ENCODE data around the gene PELO.

The PELO gene

DNA sequence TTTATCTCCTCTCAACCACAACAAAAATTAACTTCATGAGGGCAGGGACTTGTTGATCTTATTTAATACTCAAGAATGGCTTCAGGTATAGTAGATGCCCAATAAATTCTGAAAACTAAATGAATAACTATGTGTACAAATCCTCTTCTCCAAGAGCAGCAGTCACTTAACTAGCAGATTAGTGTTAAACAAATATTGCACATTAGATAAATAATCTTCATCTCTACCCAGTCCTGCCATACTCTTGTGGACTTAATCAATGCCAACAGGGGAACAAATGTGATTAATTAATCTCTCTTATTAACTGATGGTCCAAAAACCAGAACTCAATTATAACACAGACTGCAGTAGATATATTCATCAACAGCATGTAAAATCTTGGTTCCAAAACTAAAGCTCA, 15.0 kb upstream of the PELO start:
- no peak for FAIRE-seq

DNA sequence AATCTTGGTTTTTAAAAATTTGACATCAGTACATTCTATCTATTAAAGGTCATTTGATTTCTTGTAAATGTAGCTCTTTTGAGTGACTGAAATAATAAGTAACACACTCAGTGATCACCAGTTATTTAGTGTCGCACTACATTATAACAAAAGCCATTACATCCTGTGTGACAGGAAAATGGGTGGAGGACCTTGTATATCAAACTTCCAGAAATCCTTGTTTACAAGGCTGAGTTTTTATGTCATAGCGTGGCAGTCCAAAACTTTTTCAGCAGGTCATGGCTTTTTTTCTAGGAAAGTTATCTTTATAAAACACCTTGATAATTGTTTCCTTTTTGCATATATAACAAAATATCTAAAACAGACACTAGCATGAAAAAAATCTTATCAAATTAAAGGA, 14.4 kb upstream of the PELO start:
- no peak for FAIRE-seq

DNA sequence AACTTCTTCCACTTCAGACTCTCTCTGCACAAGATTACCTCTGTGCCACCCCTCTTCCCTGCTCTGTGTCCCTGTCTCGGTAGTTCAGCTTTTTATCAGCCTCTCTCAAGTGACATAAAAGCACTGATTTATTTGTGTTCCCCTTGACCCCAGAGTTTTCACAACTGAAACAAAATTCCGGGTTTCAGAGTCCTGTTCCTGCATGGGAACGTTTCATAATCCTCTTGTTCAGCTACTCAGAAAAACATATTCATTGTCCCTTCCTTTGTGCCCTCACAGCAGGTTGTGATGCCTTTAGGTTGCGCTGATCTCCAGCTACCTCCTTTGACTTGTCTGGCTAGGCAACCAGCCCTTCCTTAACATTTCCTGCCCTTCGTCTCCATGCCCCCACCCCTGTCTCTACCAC, 13.7 kb upstream of the PELO start:
- FAIRE-seq = no peak

DNA sequence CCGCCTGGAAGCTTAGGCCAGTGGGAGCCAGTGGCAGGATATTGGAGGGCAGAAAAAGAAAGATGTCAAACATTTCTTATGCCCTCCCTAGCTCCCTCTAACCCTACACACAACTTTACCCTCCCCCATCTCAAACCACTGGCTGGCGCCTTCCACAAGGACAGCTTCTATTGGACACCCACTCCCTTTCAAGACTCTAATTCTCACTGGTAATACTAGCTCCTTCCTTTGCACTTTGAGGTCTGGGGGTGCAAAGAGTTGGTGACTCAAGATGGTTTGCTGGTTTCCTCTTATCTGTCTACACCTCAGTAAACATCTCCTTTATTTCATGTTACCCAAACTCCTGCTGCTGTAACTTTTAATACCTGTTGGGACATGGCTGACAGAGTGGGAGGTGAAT, 11.6 kb upstream of the PELO start:
- no peak for FAIRE-seq

DNA sequence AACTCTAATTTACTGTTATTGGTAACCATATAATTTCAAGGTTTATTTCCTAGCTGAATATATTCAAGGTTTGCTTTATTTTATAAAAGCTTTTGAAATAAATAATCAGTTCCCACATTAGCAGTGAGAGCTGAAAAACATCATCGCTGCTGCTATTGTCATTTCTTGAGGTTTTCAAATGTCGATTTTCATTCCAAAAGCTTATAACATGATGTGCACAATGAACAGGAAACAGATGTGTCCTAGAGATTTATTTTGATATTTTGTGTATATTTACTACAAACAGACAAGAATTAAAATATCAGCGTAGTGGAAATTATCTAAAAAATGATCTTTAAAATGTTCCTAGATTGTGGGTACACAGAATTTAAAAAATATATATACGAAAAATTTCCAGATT, 10.5 kb upstream of the PELO start:
- no peak for FAIRE-seq

DNA sequence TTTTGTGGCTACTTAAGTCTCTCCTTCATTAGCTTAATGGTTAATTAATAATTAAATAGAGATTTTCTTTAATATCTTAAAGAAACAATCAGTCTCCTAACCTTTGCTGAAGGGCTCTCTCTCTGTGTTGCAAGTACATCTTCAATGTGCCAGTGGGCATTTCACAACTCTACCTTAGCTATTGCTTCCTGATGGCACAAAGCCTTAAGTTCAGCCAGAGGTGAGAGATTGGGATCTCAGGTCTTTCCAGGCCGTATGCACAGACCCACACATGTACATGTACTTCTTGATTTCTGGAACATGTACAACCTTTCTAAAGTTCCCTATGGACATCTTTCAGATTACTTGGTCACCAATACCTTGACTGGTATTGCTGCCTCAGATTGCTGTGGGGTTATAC, 8.9 kb upstream of the PELO start:
- FAIRE-seq = no peak

DNA sequence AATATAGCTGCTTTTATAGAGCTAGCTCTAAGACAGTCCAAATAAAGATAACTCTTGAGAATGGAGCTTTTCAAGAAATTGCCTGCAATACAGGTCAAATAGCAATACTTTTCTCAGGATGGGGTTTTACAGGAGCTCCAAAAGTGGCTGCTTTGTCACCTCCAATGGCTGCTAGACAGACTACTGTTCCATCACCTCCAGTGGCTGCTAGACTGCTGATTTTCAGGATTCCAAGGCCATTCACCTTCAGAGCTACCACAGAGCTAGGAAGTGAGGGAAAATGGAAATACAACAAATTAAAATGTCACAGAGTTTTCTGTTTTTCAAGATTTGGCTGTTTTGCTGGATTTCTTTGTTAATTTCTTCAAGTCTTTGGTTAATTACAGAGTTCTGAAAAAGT, 8.5 kb upstream of the PELO start:
- FAIRE-seq = no peak

DNA sequence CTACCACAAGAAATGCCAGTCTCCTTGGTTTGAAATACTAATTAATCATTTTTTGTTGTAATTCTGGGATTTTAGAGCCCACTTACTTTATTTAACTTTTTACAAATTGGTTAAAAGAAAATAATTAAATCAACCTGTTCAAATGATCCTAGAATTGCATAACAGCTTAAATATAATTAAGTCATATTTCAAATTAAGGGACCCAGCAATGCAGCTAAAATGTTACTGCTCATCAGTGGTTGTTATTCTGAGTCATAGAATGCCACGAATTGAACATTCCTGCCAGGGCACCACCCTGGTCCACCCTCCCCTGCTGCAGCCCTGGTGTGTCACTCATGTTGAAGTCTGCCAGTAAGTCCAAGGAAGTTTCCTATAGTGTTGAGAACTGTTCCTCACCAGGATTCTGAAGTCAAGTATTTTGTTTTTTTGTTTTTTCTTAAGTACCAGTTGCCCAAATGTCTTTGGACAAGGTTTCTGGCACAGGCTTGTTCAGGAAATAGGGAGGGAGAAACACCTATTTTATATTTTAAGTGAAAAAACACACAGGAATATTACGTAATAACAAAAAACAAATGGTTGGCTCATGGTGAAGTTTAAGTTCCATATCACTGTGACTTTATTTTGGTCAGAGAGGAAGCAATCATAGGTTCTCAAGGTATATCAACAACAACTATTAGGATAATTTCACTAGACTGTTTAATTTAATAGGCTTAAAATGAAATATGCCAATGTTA, 4.3 kb upstream of the PELO start:
- no peak for FAIRE-seq

DNA sequence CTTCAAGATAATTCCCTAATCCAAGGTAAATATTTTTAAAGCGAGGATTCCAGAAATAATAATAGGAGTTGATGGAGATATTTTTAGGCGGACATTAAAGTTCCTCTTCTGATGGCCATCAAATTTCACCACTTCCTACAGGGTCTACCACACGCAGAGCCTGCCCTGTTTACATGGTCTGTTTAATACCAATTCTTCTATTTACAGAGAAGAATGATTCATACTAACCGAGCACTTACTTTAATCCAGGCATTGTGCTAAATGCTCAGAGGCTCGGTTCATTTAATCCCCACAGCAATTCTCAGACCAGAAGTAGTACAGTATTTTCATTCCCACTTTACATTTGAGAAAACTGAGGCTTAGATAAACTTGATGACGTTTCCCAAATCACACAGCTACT, 3.0 kb upstream of the PELO start:
- FAIRE-seq = no peak

DNA sequence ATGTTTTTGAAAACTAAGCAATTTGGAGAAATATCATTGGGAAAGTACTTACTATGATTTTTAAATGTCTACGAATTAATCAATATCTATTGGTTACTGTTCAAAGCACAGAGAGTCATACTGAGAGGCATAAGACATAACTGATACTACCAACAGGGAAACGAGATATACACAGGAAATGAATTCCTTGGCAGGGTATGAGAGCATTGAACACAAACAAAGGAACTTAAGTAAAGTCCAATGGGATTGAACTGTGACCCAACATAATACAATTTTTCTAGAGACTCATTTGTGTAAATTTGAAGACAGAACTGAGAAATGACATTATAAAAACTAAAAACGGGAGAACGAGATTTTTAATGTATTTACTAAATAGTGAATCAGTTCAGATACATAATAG, 1.3 kb upstream of the PELO start:
- FAIRE-seq = no peak

DNA sequence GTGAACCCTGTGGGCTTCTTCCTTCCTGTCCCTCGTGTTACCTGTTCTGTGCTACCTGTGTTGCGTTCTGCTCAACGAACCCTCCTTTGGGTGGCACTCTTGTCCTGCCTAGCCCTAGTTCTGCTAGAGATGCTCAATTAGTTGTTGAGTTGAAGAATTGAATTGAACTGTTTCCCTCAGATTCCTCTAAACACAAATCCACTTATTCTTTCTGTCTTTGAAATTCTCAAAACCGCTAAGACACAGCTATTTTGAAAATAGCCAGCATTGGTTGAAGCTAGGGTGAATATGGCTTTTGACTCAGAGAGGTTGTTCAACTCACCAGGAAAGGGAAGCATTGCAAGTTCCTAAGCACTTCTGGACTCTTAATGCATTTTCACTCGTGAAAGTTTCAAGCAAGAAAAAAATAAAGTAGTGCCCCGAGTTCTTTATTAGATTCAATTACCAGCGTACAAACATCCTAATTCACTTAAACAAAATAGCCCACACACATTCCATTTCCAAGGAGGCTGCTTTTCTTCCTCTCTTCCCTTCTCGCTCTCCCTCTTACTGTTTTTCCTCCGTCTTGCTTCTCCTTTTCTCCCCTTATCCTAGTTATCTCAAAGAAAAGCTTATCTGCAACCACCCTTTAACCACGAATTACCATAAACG, 642 bp upstream of the PELO start:
- FAIRE-seq = no peak

DNA sequence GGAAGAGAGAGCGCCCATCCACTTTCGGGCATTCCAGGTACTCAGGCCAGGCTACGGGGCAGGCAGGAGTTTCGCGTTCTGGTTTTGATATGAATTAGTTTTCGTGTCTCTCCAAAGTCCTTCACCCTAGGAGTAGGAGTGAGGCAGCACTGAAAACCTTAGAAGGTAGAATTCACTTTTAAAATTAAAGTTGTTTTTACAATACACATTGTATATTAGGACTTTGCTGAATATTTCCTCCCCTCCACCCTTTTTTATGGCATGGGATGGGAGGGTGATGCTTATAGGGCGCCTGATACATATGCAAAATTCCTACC, 747 bp downstream of the PELO start:
- FAIRE-seq = no peak

DNA sequence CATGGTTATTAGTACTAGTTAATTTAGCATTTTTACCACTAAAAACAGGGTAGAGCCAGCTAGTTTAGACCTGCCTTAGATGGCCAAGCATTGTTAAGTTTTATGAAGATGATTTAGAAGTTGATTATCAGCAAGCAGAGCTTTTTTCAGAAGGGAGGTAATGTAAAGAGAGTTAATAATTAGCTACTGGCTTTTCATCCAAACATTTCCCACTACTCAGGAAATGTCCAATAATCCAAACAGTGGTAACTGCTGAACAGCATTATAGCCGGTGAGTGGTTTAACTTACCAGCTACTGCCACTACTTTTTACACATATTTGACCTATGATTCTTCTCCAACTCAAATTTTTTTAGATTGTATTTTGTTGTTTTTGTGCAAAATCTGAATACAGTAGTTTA, 1.7 kb downstream of the PELO start:
- no peak for FAIRE-seq

DNA sequence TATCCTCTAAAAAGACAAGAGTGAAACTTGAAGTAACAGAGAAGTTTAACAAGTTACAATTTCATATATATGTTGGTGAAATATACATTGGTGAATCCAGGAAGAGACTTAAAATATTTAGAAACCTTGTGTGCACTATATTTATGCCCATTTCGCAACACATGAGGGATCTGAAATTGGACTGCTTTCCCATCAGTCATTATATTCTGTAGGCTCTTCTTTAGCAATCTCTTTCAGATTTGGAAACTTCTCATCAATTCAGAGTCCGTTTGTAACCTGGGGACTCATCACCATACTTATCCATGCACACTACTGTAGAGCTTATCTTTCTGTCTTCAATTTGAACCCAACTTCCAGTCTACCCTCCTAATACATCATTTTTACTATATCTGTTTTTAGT, 2.1 kb downstream of the PELO start:
- no peak for FAIRE-seq

DNA sequence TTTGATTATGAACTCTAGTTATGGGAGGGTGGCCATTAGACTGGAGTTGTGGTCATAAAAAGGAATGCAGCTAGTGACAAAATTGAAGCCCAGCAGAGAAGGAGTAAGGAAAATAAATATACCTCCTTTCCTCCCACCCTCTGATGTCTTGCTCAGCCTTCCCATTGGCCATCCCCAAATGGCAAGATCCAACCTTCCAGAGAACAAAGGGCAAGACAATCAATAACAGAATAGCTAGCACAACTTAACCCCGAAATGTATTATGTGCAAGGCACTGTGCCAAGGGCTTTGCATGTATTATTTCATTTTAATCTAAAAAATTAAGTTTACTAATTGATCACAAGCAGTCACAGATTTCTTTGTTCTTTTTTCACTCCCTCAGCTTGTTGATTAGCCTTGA, 3.6 kb downstream of the PELO start:
- no peak for FAIRE-seq

DNA sequence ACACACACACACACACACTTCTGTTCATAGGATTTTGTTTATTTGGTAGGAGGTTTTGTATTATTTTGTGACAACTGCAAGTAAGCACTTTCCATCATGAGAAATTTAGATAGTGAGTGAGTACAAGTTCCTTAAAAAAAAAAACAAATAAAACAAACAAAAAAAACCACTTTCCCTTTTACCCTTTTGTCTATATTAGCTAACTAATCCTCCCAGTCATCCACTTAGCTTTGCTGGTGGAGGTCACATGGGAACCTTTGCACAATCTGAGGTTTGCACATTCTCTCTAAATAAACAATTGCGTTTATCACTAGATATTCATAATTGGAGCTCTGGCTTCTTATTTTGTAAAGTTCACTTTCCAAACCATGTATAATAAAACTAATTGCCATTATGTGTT, 6.8 kb downstream of the PELO start:
- no peak for FAIRE-seq

DNA sequence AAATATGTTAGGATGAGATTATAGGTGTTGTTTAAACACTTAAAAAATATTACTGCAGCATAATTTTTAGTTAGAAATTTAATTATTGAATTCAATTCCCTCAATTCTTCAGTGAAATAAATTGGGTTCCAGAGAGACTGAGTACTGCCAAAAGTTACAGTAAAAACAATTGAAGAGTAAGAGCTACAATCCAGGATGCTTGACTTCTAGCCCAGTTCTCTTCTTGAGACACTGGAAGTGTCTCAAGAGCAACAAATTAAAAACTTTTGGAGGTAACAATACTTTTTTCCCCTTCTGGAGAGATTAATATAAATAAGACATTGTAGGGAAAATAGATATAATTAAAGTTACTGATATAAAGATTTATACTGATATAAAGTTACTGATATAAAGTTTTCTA, 8.3 kb downstream of the PELO start:
- FAIRE-seq = no peak

DNA sequence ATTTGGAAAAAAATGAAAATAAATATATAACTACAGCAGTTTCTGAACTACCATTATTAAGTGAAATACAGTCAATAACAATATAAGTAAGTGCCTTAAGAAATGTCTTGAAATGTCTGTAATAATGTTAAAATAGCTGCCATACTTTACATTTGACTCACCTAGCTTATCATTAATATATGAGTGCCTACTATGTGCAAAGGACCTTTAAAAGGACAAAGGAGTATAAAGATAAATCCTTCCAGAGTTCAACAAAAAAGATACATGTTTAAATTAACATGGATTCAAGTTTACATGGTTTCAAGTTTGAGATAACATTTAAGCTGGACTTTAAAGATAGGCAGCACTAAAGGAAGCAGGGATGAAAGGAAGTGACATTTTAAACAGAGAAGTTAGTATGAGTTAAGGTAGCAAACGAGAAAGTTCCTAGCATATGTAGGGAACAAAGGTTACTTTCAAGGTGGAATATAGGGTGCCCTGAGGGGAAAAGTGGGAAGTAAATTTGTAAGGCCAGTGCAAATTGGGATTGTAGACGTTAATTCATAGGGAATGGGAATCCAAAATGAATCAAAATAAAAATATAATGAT, 8.9 kb downstream of the PELO start:
- no peak for FAIRE-seq

DNA sequence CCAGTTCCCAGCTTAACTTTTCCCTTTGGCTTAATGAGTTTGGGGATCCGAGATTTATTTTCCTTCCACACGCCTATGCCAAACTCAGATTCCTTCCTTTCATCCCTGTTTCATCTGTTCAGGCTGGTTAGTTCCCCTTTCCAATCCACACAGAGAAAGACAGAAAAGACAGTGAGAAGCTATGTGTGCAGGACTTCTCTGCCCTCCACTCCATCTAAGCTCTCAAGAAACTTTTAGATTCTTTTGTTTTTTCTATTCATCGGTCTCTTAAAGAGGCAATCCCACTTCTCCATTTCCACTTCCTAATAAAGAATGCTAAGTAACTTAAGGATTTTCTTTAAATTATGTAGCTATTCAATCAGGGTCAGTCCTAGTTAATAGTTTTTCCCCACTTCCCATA, 11.2 kb downstream of the PELO start:
- no peak for FAIRE-seq

DNA sequence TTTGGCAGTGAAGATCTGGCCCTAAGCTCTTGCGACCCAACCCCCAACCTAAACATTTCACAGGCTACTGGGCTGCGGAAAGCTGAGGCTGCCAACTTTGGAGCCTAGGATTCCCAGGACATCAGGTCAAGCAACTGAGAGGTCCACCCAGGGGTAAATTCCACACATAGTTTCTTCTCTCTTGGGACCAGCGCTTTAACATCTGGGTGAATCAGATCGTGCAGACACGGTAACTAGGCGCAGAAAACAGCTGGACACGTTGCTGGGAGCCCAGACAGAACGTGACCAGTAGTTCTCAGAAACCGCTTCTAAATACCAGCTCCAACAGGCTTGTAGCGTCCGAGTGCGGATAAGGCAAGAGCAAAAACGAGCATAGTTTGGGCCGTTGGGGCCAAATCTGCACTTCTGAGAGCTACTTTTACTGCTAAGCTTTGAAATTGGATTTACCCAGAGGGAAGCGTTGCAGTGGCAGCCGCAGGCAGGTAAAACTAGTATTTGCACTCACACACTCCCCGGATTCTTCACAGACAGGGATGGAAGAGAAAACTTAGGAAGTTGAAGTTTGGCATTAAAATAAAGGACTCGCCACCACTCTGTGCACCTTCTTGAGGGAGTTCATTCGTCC, 11.8 kb downstream of the PELO start:
- no peak for FAIRE-seq

DNA sequence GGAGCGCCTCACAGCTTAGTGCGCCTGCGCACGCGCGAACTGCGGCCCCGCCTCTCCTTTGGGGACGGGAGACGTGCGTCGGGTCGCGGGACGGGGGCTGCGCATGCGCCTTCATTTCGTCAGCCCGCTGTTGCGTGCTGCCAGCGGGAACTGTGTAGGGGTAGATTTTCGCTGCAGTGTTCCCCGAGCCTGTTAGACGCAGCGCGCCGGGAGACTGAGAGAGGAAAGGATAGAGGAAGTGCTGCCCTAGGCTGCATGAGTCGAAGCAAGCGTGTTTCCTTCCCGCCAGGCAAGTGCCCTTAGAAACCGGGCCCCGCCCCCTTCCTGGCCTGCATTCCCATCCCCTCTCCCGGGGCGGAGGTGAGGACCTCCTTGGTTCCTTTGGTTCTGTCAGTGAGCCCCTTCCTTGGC, 12.3 kb downstream of the PELO start:
- no peak for FAIRE-seq

DNA sequence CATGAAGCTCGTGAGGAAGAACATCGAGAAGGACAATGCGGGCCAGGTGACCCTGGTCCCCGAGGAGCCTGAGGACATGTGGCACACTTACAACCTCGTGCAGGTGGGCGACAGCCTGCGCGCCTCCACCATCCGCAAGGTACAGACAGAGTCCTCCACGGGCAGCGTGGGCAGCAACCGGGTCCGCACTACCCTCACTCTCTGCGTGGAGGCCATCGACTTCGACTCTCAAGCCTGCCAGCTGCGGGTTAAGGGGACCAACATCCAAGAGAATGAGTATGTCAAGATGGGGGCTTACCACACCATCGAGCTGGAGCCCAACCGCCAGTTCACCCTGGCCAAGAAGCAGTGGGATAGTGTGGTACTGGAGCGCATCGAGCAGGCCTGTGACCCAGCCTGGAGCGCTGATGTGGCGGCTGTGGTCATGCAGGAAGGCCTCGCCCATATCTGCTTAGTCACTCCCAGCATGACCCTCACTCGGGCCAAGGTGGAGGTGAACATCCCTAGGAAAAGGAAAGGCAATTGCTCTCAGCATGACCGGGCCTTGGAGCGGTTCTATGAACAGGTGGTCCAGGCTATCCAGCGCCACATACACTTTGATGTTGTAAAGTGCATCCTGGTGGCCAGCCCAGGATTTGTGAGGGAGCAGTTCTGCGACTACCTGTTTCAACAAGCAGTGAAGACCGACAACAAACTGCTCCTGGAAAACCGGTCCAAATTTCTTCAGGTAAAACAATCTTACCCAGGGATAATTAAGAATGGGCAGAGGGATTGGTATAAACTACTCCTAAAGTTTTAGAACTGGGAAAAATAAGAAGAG, 12.9 kb downstream of the PELO start:
- FAIRE-seq = no peak

DNA sequence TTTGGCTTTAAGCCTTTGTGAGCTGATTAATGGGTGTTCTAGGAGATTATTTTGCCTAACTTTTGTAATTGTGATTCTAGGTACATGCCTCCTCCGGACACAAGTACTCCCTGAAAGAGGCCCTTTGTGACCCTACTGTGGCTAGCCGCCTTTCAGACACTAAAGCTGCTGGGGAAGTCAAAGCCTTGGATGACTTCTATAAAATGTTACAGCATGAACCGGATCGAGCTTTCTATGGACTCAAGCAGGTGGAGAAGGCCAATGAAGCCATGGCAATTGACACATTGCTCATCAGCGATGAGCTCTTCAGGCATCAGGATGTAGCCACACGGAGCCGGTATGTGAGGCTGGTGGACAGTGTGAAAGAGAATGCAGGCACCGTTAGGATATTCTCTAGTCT, 13.6 kb downstream of the PELO start:
- no peak for FAIRE-seq

Data from colon (tissue), 2 donors.